H1 (cell line): Measurements from ENCODE around the gene SMARCA2.

Source experiments
- ATF2 ChIP-seq: IDR thresholded peaks from 2 replicates; pipeline ENCODE4 v1.6.1; 2012; ENCODE audit warnings: low read length, inconsistent platforms
- EGR1 ChIP-seq: IDR thresholded peaks from 2 replicates; pipeline ENCODE4 v1.6.1; 2011; ENCODE audit warnings: low read depth, low read length, borderline replicate concordance

DNA sequence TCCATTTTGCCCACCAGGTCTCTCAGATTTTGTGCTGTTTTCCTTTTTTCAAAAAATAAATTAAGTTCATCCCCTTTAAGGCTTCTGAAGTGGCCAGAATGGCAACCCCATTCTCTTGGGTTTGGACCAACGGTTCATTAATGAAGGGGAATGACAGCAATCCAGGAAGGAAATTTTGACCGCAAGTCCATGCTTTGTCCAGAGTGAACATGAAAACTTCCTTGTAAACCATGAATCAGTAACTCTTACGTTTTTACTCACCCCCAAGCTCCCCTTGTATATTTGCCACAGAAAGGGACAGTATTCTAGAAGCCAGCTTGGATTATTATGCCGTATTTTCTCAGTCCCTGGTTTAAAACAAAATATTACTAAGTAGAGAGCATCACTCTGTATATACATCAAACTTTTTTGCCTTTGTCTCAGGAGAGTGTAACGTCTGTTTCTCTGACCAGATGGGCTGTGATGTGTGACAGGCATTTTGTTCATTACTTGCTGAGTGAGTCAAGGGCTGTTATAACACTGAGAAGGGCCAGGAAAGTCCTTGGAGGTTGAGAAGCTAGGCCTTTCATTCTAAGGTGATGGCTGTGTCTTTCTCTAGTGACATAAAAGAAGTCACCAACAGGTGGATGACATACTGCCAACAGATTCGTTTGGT lies 148.2 kb downstream of the SMARCA2 start:
- TF ChIP-seq ATF2 = no peak
- no peak for TF ChIP-seq EGR1
